Stimulated activated effector memory CD8-positive, alpha-beta T cell treated with anti-CD3 and anti-CD28 coated beads, Interleukin-12 subunit alpha, Interleukin-12 subunit beta, amount 100 ng/mL, for 72 hours (primary cell): Measurements from ENCODE around the gene DLG5.

ENCODE experiments used
- ATAC-seq: fragments of 150-1000 bp; cut with Tn5 transposase; 2 replicates; pipeline ENCODE4 v1.10.0; 2021
- DNase-seq, 2 donors: peaks; one replicate each; pipeline ENCODE4 v3.0.0; 2021 to 2022; ENCODE audit warnings: low spot score in 2 of 2
- H3K27ac Mint-ChIP-seq: one replicate; pipeline ENCODE4 v1.8.0; 2022; ENCODE audit warnings: mild to moderate bottlenecking, mixed read lengths
- H3K36me3 Mint-ChIP-seq: one replicate; pipeline ENCODE4 v1.8.0; 2022; ENCODE audit warnings: mild to moderate bottlenecking, mixed read lengths
- H3K4me1 Mint-ChIP-seq: one replicate; pipeline ENCODE4 v1.8.0; 2022; ENCODE audit warnings: mixed read lengths
- H3K4me3 Mint-ChIP-seq: one replicate; pipeline ENCODE4 v1.8.0; 2022; ENCODE audit warnings: mild to moderate bottlenecking, mixed read lengths
- H3K9me3 Mint-ChIP-seq: one replicate; pipeline ENCODE4 v1.8.0; 2022; ENCODE audit warnings: mixed read lengths

Gene DLG5

DNA sequence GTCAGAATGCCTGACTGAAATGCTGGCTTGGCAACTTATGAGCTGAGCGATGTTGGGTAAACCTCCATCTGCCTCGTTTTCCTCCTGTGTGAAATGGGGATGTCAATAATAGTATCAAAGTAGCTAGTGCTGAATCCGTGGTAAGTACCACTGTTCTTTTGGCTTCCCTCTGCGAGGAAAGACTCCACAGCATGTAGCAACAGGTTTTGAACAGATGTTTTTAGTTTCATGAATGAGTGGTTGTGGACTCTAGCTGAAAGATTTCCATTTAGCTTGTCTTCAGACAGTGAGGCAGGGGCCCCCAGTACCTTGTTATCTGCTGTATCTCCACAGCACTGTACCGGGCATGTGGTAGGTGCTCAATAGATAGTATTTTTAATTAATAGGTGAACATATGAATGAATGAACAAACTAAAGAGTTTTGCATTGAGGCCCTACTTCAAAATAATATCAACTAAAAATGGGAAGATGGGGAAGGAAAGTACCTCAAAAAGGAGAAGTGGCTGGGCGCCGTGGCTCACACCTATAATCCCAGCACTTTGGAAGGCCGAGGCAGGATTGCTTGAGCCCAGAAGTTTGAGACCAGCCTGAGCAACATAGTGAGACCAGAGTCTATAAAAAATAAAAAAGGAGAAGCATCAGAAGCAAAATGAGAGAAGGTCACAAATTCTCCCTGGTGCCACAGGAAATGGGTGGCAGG is 5.6 kb upstream of the DLG5 start:
- H3K9me3 Mint-ChIP-seq = no peaks in the 10 kb centered on the region
- DNase-seq (no peak), ATAC-seq (no peak)
- peaks cover 7% of the 10 kb centered on the region for H3K4me1 Mint-ChIP-seq
- no peak overlapping the region for H3K4me3 Mint-ChIP-seq
- H3K36me3 Mint-ChIP-seq = no peaks in the 10 kb centered on the region
- no peak overlapping the region for H3K27ac Mint-ChIP-seq

DNA sequence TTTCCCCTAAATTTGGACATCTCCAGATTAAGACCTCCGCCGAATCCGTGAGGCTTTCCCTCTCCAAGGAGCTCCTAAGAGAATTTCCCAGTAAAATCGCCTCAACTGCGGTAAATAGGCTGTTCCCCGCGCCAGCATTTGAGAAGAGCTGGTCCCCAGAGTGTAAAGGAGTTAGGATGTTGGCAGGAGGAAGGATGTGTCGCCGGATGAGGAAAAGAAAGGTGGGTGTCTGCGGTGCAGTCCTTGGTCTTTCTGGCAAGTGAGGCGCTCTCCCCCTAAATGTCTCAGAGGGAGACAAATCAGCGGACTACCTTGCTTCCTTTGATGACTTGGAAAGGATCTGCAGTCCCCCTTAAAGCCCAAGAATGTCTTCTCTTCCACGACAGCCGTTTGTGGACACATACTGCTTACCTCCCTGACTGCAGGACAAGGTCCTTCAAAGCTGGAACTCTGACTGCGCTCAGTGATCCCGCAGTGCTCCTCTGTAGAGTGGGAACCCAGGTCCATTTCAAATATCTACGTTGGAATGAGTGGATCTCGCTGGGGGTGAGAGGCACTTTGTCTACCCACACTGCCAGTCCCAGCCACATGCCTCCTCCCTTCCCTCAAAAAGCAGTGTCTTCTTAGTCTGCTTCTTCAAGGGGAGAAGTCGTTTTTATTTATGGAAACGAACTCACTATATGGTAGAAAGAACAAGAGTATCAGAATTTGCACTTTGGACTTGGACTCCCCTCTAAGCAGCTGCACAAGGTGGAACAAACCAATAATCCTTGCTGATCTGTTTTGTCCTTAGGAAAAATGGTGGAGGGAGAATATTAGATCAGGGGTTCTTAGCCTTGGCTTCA is 1.1 kb upstream of the DLG5 start:
- H3K4me3 Mint-ChIP-seq = peak overlapping the region; percentile 66
- H3K9me3 Mint-ChIP-seq = no peaks in the 10 kb centered on the region
- H3K36me3 Mint-ChIP-seq = no peaks in the 10 kb centered on the region
- peaks cover 20% of the 10 kb centered on the region for H3K4me1 Mint-ChIP-seq
- ATAC-seq (no peak), DNase-seq (no peak)
- H3K27ac Mint-ChIP-seq = peak overlapping the region; percentile 26

DNA sequence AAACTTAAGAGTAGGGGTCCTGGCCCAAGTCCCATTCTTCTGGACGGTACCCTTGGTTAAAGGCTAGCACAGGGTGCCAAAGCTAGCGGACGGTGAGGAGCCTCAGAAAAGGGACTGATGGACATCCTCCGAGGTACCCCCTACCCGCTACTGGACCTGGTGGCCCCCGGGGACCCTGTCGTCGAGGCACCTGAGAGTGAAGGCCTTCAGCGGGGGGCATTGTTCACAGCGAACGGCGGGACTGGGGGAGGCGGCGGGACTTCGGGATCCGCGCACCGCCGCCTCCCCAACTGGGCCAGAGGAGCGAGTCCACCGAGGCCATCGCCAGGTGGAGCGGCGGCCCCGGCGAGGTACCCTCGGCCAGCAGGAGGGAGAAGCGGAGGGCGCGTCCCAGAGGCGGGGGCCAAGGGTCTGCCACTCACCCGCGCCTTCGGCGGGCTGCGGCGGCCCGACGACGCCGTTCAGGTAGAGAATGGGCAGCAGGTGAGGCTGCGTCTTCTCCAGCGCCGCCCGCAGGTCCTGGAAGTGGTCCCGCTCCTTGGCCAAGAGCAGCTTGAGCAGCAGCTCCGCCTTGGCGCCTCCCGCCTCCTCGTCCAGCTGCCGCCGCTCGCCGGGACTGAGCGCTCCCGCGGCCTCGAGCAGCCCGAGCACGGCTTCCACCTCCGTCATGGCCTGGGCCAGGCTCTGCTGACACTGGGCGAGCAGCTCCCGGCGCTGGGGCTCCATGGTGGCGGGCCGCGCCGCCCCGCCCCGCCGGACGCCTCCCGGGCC is 575 bp downstream of the DLG5 start:
- Mint-ChIP-seq H3K4me1 (peaks cover 28% of the 10 kb centered on the region), H3K4me3 (peak overlapping the region; percentile 66), H3K27ac (peak overlapping the region; percentile 60), H3K36me3 (peaks cover 5% of the 10 kb centered on the region), H3K9me3 (no peaks in the 10 kb centered on the region)
- peak; percentile 24 to 61 for DNase-seq
- peak; percentile 83 for ATAC-seq

DNA sequence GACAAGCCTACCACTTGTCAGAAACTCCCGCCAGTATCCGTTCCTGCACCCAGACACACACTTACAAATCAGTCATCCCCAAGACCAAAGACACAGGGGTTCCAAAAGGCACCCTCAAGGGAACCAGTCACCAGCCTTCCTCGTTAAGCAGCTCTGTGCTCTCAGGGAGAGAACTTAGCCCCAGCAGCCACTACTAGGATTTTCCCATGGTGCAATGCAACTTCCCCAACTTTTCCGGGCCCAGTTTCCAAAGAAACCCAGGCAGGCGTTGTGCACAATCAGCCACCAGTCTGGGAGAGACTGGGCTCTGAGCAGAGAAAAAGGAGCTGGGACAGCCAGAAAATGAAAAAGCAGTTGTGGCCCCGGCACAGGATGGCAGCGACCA is 1.2 kb downstream of the DLG5 start:
- no peak for ATAC-seq
- DNase-seq = no peak
- Mint-ChIP-seq H3K4me3 (peak overlapping the region; percentile 66), H3K9me3 (no peaks in the 10 kb centered on the region), H3K27ac (peak overlapping the region; percentile 60), H3K4me1 (peaks cover 34% of the 10 kb centered on the region), H3K36me3 (peaks cover 5% of the 10 kb centered on the region)

DNA sequence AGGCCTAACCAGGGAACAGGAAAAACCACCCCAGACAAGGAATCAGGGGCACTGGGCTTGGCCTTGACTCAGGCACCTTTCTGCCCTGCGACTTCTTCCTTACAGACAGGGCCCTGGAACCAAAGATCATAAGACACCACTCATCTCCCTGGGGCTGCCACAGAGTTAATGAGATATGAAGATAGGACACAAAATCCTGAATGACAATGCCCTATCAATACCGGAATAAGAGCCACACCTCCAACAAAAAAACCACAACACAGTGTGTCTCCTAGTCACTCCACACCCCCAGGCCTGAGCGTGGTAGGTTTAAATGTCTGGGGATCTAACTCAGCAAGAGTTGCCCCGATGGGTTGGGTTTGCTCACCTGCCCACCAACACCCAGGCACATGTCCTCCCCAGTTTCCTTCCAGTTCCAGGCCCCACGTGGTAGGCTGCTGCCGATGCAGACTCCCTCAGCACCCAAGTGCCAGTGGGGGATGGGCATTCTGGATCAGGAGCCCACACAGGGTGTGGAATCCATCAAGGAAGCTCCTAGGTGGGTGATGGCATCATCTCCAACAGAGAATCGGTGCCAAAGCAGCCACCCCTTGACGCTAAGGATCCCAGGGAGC is 3.9 kb downstream of the DLG5 start:
- H3K27ac Mint-ChIP-seq = no peak overlapping the region
- no peaks in the 10 kb centered on the region for H3K9me3 Mint-ChIP-seq
- DNase-seq = no peak
- no peak for ATAC-seq
- H3K36me3 Mint-ChIP-seq = peaks cover 5% of the 10 kb centered on the region
- H3K4me3 Mint-ChIP-seq = no peak overlapping the region
- H3K4me1 Mint-ChIP-seq = peaks cover 41% of the 10 kb centered on the region

DNA sequence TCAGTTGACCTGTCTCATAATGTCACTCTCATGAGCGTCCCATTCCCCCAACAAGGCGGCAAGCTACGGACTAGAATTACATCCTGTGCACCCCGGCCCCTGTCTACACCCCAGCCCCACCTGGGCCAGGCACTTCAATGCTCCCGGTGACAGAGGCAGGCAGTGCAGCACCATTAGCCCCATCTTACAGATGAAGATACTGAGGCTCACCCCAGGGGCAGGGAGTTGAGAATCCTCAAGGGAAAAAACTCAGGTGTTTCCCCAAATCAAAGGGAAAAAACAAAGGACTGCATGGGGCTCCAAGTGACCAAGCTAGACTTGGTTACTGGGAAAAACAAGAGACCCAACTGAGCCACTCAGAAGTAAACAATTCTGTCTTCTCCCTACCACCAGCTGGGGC is 4.5 kb downstream of the DLG5 start:
- H3K4me1 Mint-ChIP-seq = peaks cover 35% of the 10 kb centered on the region
- H3K36me3 Mint-ChIP-seq = peaks cover 5% of the 10 kb centered on the region
- H3K4me3 Mint-ChIP-seq = no peak overlapping the region
- H3K27ac Mint-ChIP-seq = no peak overlapping the region
- ATAC-seq (no peak), DNase-seq (no peak)
- H3K9me3 Mint-ChIP-seq = no peaks in the 10 kb centered on the region

DNA sequence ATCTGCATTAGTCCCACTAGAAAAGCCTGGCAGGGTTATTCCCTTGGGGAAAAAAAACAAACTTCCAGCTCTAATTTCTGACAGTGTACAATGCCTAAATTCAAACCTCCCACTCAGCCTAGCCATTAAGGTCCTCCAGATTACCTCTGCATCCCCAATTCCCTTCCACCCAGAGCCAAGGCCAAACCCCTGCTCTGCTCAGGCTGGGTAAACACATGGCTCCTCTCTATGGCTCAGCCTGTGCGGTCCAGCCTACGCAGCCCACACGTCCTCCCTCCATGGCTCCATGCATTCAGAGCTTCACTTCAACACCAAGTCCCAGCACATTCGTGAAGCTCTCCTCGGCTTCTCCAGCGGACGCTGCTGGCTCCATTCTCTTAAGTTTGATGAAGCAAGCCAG is 5.2 kb downstream of the DLG5 start:
- Mint-ChIP-seq H3K36me3 (peaks cover 5% of the 10 kb centered on the region), H3K4me1 (peaks cover 35% of the 10 kb centered on the region), H3K27ac (peak overlapping the region; percentile 20), H3K9me3 (no peaks in the 10 kb centered on the region), H3K4me3 (no peak overlapping the region)
- no peak for ATAC-seq
- DNase-seq = no peak

DNA sequence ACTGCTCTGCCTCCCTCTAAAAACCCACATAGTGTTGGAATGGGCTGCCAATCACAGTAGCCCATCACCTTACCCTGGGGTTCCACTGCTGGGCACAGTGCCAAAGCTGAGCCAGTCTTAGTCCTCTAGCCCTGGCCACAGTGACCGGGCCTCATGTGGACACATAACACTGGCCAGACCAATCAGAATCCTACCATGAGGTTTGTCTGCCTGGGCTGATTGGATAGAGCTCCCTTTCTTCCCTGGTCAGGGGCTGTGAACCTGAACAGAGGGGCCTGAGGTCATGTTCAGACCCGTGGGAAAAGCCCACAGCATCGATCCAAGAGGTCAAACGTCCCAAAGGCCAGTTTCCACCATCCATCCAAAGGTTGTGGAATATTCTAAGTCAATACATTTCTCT is 6.1 kb downstream of the DLG5 start:
- peaks cover 33% of the 10 kb centered on the region for H3K4me1 Mint-ChIP-seq
- no peak overlapping the region for H3K4me3 Mint-ChIP-seq
- no peaks in the 10 kb centered on the region for H3K9me3 Mint-ChIP-seq
- peak overlapping the region; percentile 20 for H3K27ac Mint-ChIP-seq
- ATAC-seq (no peak), DNase-seq (no peak)
- H3K36me3 Mint-ChIP-seq = peaks cover 5% of the 10 kb centered on the region

DNA sequence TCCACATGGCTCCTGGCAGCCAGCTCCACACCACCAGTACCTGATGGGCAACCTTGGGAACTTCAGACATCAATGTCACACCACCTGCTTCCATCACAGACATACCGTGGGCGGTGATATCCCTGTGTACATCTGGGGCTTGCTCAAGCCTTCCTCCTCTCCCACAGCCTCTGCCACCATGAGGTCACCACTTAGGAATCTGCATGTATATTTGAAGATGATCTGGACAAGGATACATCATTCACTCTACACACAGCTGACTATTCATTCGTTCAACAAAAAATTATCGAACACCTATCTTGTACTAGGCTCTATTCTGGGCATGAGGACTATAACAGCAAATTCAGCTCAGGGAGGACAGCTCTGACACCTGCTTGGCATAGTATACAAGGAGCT is 6.8 kb downstream of the DLG5 start:
- H3K9me3 Mint-ChIP-seq = no peaks in the 10 kb centered on the region
- H3K27ac Mint-ChIP-seq = no peak overlapping the region
- no peak overlapping the region for H3K4me3 Mint-ChIP-seq
- peaks cover 26% of the 10 kb centered on the region for H3K4me1 Mint-ChIP-seq
- H3K36me3 Mint-ChIP-seq = peaks cover 5% of the 10 kb centered on the region
- DNase-seq = no peak
- no peak for ATAC-seq

DNA sequence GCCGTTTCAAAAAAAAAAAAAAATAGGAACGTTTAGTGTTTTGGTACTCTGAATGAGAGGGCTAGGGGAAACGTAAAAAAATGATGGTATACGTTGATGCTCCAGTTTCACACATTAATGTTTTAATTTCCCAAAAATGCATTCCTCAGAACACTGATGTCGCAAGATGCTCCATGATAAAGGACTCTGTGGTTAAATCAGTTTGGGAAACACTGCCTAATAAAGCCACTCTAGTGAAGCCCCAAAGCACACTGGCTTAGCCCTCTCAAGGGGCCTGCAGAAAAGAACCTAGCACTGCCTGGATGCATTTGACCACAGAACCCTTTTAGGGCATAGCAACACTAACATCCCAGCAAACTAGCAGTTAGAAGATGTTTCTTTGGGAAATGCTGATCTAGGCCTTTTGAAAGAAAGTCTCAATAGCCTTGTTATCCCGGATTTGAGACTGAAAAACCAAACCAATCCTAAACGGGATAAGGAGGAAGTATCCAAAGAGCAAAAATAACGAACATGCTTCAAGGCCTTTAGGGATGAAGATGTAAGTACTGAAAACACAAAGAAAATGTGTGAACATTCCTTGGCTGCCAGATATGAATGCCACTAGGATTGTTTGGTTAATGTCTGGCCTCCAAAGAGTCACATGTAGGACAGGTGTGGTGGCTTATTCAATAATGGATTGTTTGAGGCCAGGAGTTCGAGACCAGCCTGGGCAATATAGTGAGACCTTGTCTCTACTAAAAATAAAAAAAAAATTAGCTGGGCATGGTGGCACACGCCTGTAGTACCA is 11.0 kb downstream of the DLG5 start:
- Mint-ChIP-seq H3K27ac (no peak overlapping the region), H3K4me3 (no peak overlapping the region), H3K9me3 (no peaks in the 10 kb centered on the region), H3K36me3 (no peaks in the 10 kb centered on the region), H3K4me1 (peaks cover 10% of the 10 kb centered on the region)
- DNase-seq (no peak), ATAC-seq (no peak)

DNA sequence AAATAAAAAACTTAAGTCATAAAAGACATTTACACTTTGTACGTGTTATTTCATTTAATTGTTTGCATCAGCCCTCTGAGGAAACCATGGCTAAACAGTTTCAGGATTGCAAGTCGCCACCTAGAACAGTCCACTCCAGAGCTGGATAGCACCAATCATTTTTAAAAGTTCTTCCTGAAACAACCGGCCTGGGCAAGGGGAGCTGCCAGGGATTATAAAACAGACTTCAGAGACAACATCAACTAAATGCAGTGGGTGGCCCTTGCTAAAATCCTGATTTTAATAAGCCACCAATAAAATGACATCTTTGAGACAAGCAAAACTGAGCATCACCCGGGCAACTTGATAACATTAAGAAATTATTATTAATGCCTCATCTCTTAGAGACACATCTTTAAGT is 13.5 kb downstream of the DLG5 start:
- ATAC-seq (no peak), DNase-seq (no peak)
- no peaks in the 10 kb centered on the region for H3K9me3 Mint-ChIP-seq
- no peak overlapping the region for H3K27ac Mint-ChIP-seq
- H3K36me3 Mint-ChIP-seq = no peaks in the 10 kb centered on the region
- peaks cover 14% of the 10 kb centered on the region for H3K4me1 Mint-ChIP-seq
- H3K4me3 Mint-ChIP-seq = no peak overlapping the region

DNA sequence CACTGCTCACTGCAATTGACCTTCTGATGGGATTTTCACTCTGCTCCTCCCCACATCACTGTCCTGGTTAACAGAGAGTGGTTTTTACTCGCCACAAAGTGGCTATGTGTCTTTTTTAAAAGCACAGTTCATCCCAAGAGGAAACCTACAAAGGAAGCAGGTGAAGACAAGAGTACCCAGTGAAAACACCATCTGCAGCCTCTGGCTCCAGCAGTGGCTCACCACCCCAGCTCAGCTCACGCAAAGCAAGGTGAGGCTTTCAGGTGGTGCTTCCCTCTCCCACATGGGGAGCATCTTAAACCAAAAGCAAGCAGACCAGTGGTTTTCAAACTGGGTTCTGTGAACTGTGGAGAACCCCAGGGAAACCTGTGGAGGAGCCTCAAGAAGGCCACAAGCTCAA is 14.0 kb downstream of the DLG5 start:
- H3K4me3 Mint-ChIP-seq = no peak overlapping the region
- H3K9me3 Mint-ChIP-seq = no peaks in the 10 kb centered on the region
- ATAC-seq (no peak), DNase-seq (no peak)
- H3K4me1 Mint-ChIP-seq = peaks cover 19% of the 10 kb centered on the region
- H3K27ac Mint-ChIP-seq = no peak overlapping the region
- H3K36me3 Mint-ChIP-seq = no peaks in the 10 kb centered on the region

DNA sequence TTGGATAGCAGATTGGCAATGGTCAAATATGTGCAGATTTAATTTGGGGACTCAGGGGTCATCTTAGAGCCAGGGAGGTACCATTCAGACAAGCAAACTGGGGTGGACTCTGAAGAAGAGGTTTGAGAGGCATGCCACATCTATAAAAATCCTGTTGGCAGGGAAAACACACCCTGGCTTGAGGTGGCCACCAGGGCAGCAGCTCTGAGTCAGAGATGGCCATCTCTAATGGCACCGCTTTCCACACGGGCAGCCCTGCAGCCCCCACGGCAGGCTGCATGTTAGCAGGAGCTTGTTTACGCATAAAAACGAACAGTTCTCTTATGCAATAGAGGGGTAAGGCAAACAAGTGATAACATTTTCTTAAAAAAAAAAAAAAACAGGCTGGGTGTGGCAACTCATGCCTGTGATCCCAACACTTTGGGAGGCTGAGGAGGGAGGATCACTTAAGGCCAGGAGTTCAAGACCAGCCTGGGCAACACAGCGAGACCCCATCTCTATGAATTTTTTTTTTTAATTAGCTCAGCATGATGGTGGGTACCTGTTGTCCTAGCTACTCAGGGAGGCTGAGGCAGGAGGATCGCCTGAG is 14.9 kb downstream of the DLG5 start:
- DNase-seq (no peak), ATAC-seq (no peak)
- no peaks in the 10 kb centered on the region for H3K36me3 Mint-ChIP-seq
- no peak overlapping the region for H3K4me3 Mint-ChIP-seq
- H3K27ac Mint-ChIP-seq = no peak overlapping the region
- H3K9me3 Mint-ChIP-seq = no peaks in the 10 kb centered on the region
- peaks cover 21% of the 10 kb centered on the region for H3K4me1 Mint-ChIP-seq

DNA sequence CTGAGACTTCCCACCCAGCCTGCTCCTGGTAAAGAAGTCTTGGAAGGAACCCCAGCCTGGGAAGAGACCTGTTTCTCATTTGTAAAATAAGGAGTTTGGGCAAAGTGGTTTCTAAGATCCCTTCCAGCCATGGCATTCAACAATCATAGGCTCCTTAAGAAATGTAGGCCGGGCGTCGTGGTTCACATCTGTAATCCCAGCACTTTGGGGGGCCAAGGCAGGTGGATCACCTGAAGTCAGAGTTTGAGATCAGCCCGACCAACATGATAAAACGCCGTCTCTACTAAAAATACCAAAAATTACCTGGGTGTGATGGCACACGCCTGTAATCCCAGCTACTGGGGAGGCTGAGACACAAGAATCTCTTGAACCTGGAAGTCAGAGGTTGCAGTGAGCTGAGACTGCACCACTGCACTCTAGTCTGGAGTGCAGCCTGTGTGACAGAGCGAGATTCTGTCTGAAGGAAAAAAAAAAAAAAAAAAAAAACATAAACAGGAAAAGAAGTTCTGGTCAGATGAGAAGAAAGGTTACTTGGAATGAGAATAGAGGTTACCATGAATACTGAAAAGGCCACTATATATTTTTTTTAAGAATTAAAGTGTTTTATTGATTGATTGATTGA is 15.9 kb downstream of the DLG5 start:
- Mint-ChIP-seq H3K9me3 (no peaks in the 10 kb centered on the region), H3K36me3 (no peaks in the 10 kb centered on the region), H3K27ac (no peak overlapping the region), H3K4me1 (peaks cover 24% of the 10 kb centered on the region), H3K4me3 (no peak overlapping the region)
- DNase-seq (no peak), ATAC-seq (no peak)
